ENCODE measurements around the gene DHX38.
"Not testable (repeated sequence)": the region's sequence is repeated elsewhere in the genome, so short reads cannot be mapped to it uniquely, and the experiment has no call there.

DHX38 gene

GRCh38 chr16:72093448-72094265, at the start of gene DHX38, which contains the start of gene TXNL4B:
DHX38 (plus strand) TSS chr16:72093847; CDS start chr16:72096158, 2,311 bp downstream.
TXNL4B (minus strand) TSS chr16:72093620; CDS start chr16:72090749, 2,871 bp downstream.
- DNase-seq = peak; percentile 92

GRCh38 chr16:72044296-72044695, 49.4 kb upstream of the DHX38 start:
- no peak for DNase-seq

GRCh38 chr16:72044825-72045359, 48.8 kb upstream of the DHX38 start:
- no peak for DNase-seq

- DNase-seq = no peak
These were observed 44.5 kb upstream of the DHX38 start for GRCh38 chr16:72049110-72049509.

- no peak for DNase-seq
These were observed 42.7 kb upstream of the DHX38 start for GRCh38 chr16:72050769-72051464.

- no peak for DNase-seq
These were observed 41.8 kb upstream of the DHX38 start for GRCh38 chr16:72051818-72052217.

- not testable (repeated sequence) for DNase-seq
These were observed 39.3 kb upstream of the DHX38 start, which contains the start of gene HP for GRCh38 chr16:72054254-72054847. HP (plus strand) TSS chr16:72054505; CDS start chr16:72054653, 148 bp downstream.

- no peak for DNase-seq
These were observed 37.7 kb upstream of the DHX38 start for GRCh38 chr16:72055911-72056310.

- not testable (repeated sequence) for DNase-seq
These were observed 36.3 kb upstream of the DHX38 start for GRCh38 chr16:72057313-72057712.

GRCh38 chr16:72059060-72059459, 34.6 kb upstream of the DHX38 start:
- not testable (repeated sequence) for DNase-seq

- no peak for DNase-seq
These were observed 33.2 kb upstream of the DHX38 start for GRCh38 chr16:72060405-72060804.

GRCh38 chr16:72061564-72061963, 32.1 kb upstream of the DHX38 start:
- DNase-seq = no peak

GRCh38 chr16:72064361-72064894, 29.2 kb upstream of the DHX38 start:
- no peak for DNase-seq

- no peak for DNase-seq
These were observed 26.9 kb upstream of the DHX38 start for GRCh38 chr16:72066747-72067146.

GRCh38 chr16:72068930-72069329, 24.7 kb upstream of the DHX38 start:
- DNase-seq = no peak

GRCh38 chr16:72072514-72073342, 20.9 kb upstream of the DHX38 start:
- no peak for DNase-seq

- no peak for DNase-seq
These were observed 20.0 kb upstream of the DHX38 start for GRCh38 chr16:72073560-72074230.

GRCh38 chr16:72075067-72075466, 18.6 kb upstream of the DHX38 start:
- DNase-seq = not testable (repeated sequence)

GRCh38 chr16:72076991-72077706, 16.5 kb upstream of the DHX38 start:
- not testable (repeated sequence) for DNase-seq

- no peak for DNase-seq
These were observed 9.8 kb upstream of the DHX38 start for GRCh38 chr16:72083778-72084404.

Measured in NCI-H446 treated with DMSO at 0.1 percent for 48 hours (cell line).